Fibroblast of lung (primary cell): ENCODE data around the gene ATG10. TPM values are rescaled to one million over a fixed set of nuclear protein-coding genes. Genes with fewer than 3 reads are reported as not detected.

ENCODE experiments used
- DNase-seq, 2 donors: peaks; one replicate each; pipeline versions ENCODE4 v3.0.0 to v3.0.0-alpha.2; 2010; ENCODE audit warnings: low read depth in 2 of 2
- H2AFZ ChIP-seq: 2 replicates; pipeline ENCODE4 v1.5.1; 2012; ENCODE audit warnings: low read length, control low read depth, inconsistent platforms
- H3K27ac ChIP-seq: 2 replicates; pipeline ENCODE4 v1.5.1; 2011; ENCODE audit warnings: low read length, control low read depth; ENCODE audit not compliant: insufficient read depth
- H3K27me3 ChIP-seq: 2 replicates; pipeline ENCODE4 v1.5.1; 2011; ENCODE audit warnings: mild to moderate bottlenecking, low read length; ENCODE audit not compliant: control insufficient read depth, insufficient read depth
- H3K36me3 ChIP-seq: 2 replicates; pipeline ENCODE4 v1.5.1; 2011; ENCODE audit warnings: low read length; ENCODE audit not compliant: control insufficient read depth, insufficient read depth
- H3K4me1 ChIP-seq: 2 replicates; pipeline ENCODE4 v1.5.1; 2011; ENCODE audit warnings: low read length; ENCODE audit not compliant: control insufficient read depth, insufficient read depth; ENCODE audit errors: extremely low read depth
- H3K4me2 ChIP-seq: 2 replicates; pipeline ENCODE4 v1.5.1; 2011; ENCODE audit warnings: low read length, control low read depth; ENCODE audit not compliant: insufficient read depth; ENCODE audit errors: extremely low read depth
- H3K4me3 ChIP-seq, 4 experiments: fragments of 200-600 bp in 1 of 4; sonication (generic) in 1 of 4; replicated peaks in 1 of 4; 2 replicates each; pipeline ENCODE4 v1.5.1; 2011 to 2016; ENCODE audit warnings: low read length in 4 of 4, low read depth in 3 of 4, mild to moderate bottlenecking in 3 of 4, control low read depth in 2 of 4, inconsistent platforms in 1 of 4, mixed read lengths in 1 of 4; ENCODE audit not compliant: insufficient read depth in 1 of 4; ENCODE audit errors: control extremely low read depth in 1 of 4
- H3K79me2 ChIP-seq: 2 replicates; pipeline ENCODE4 v1.5.1; 2012; ENCODE audit warnings: mild to moderate bottlenecking, low read length, inconsistent platforms; ENCODE audit not compliant: control insufficient read depth, insufficient read depth
- H3K9ac ChIP-seq: 2 replicates; pipeline ENCODE4 v1.5.1; 2011; ENCODE audit warnings: mild to moderate bottlenecking, low read length, control low read depth; ENCODE audit not compliant: insufficient read depth
- H3K9me3 ChIP-seq: 2 replicates; pipeline ENCODE4 v1.5.1; 2012; ENCODE audit warnings: low read depth, low read length; ENCODE audit not compliant: control insufficient read depth, insufficient read depth
- H4K20me1 ChIP-seq: 2 replicates; pipeline ENCODE4 v1.5.1; 2011; ENCODE audit warnings: low read length; ENCODE audit not compliant: control insufficient read depth, insufficient read depth; ENCODE audit errors: extremely low read depth
- EZH2 ChIP-seq: IDR thresholded peaks from 2 replicates; pipeline ENCODE4 v1.5.1; 2012; ENCODE audit warnings: low read length, control low read depth, mild to moderate bottlenecking; ENCODE audit errors: missing control alignments
- polyA plus RNA-seq, 2 donors: library from polyadenylated mRNA; depleted of rRNA in 1 of 2; stranded (reverse) in 1 of 2; unstranded in 1 of 2; fragments of >200 nt; gene quantifications; 2 replicates each; pipeline ENCODE4 v1.2.1, GENCODE V29; 2011 to 2012; ENCODE audit warnings: missing spikeins in 1 of 2
- total RNA-seq: library from RNA; depleted of rRNA; stranded (reverse); fragments of >200 nt; gene quantifications from 2 replicates; pipeline ENCODE4 v1.2.1, GENCODE V29; 2014
- TF ChIP-seq, protein P1 (sequence below), 2 donors: IDR thresholded peaks in 1 of 2; conservative IDR thresholded peaks in 1 of 2; 1 replicate in 1 of 2; 2 replicates in 1 of 2; pipeline ENCODE4 v1.5.1; 2011 to 2012; ENCODE audit warnings: low read length in 2 of 2, control low read depth in 1 of 2, inconsistent platforms in 1 of 2, low read depth in 1 of 2, mild to moderate bottlenecking in 1 of 2

ATG10 gene
- total and polyA plus RNA-seq, 2 donors (not counting 1 experiment from before 2014, with no cell fraction given), result 2.5 to 8.8 TPM

- no peak overlapping the region for H3K9ac ChIP-seq
- no peak overlapping the region for H3K4me2 ChIP-seq
- H4K20me1 ChIP-seq, result no peaks in the 10 kb centered on the region
- no peaks in the 10 kb centered on the region for H3K9me3 ChIP-seq
- no peak overlapping the region for H3K4me3 ChIP-seq
- no peaks in the 10 kb centered on the region for H3K36me3 ChIP-seq
- DNase-seq, result no peak
- H3K27me3 ChIP-seq, result no peaks in the 10 kb centered on the region
- H3K79me2 ChIP-seq, result no peaks in the 10 kb centered on the region
- H2AFZ ChIP-seq, result no peak overlapping the region
- no peaks in the 10 kb centered on the region for H3K4me1 ChIP-seq
- TF ChIP-seq, protein P1, sequence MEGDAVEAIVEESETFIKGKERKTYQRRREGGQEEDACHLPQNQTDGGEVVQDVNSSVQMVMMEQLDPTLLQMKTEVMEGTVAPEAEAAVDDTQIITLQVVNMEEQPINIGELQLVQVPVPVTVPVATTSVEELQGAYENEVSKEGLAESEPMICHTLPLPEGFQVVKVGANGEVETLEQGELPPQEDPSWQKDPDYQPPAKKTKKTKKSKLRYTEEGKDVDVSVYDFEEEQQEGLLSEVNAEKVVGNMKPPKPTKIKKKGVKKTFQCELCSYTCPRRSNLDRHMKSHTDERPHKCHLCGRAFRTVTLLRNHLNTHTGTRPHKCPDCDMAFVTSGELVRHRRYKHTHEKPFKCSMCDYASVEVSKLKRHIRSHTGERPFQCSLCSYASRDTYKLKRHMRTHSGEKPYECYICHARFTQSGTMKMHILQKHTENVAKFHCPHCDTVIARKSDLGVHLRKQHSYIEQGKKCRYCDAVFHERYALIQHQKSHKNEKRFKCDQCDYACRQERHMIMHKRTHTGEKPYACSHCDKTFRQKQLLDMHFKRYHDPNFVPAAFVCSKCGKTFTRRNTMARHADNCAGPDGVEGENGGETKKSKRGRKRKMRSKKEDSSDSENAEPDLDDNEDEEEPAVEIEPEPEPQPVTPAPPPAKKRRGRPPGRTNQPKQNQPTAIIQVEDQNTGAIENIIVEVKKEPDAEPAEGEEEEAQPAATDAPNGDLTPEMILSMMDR (conservative IDR thresholded peaks at IDR 0.05 in 1 of 2, IDR thresholded peaks at IDR 0.05 in 1 of 2; ENCODE audit: low read depth in 1 of 2, low read length in 2 of 2), result no peak
- TF ChIP-seq EZH2, result no peak
- no peak overlapping the region for H3K27ac ChIP-seq
Measured at GRCh38 chr5:82285206-82285605, 313.4 kb downstream of the ATG10 start.

DNA sequence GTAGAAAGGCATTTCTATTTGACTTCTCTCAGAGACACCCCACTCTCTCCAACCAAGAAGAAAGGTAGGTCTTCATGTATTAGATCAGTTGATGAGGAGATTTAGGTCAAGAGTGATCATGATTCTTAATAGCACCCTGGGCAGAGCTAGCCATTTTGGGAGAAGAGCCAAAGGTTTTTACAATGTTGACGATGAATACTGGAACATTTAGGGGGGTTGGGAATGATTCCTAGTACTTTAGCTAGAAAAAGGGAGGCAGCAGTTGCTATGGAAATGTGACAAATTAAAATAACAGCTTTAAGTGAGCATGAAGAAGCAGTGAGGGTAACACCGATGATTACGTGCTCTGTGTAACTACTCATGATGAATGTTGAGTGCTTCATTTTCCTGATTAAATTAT is 315.8 kb downstream of the ATG10 start:
- H3K36me3 ChIP-seq, result no peaks in the 10 kb centered on the region
- no peaks in the 10 kb centered on the region for H3K27me3 ChIP-seq
- H3K9me3 ChIP-seq, result no peaks in the 10 kb centered on the region
- H2AFZ ChIP-seq, result no peak overlapping the region
- no peaks in the 10 kb centered on the region for H3K4me1 ChIP-seq
- no peak overlapping the region for H3K9ac ChIP-seq
- no peaks in the 10 kb centered on the region for H3K79me2 ChIP-seq
- no peak for DNase-seq
- H3K4me2 ChIP-seq, result no peak overlapping the region
- no peaks in the 10 kb centered on the region for H4K20me1 ChIP-seq
- H3K27ac ChIP-seq, result no peak overlapping the region
- H3K4me3 ChIP-seq, result no peak overlapping the region
- no peak for TF ChIP-seq EZH2
- TF ChIP-seq, protein P1 (conservative IDR thresholded peaks at IDR 0.05 in 1 of 2, IDR thresholded peaks at IDR 0.05 in 1 of 2; ENCODE audit: low read depth in 1 of 2, low read length in 2 of 2), result no peak

DNA sequence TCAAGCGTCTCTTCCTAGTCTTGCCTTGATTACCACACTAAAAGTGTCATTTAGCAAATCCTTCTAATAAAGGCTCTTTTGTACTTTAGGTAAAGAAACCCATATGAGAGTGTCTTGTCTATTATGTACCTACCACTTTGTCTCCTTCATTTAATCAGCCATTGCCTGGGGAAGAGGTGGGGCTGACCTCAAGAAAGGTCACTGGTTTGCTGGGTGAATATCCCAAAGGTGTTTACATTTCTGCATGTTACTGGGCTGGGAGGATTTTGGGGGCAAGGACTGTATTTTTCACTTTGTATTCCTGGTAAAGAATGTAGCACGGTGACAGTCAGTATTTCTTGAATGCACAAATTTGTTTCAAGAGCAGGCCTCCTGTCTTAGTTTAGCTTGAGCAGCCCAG is 318.2 kb downstream of the ATG10 start:
- Histone ChIP-seq H2AFZ (no peak overlapping the region), H4K20me1 (no peaks in the 10 kb centered on the region), H3K27me3 (no peaks in the 10 kb centered on the region), H3K4me3 (no peak overlapping the region), H3K9me3 (no peaks in the 10 kb centered on the region), H3K4me1 (no peaks in the 10 kb centered on the region), H3K9ac (no peak overlapping the region), H3K36me3 (no peaks in the 10 kb centered on the region), H3K4me2 (no peak overlapping the region), H3K27ac (no peak overlapping the region), H3K79me2 (no peaks in the 10 kb centered on the region)
- no peak for TF ChIP-seq EZH2
- TF ChIP-seq, protein P1 (conservative IDR thresholded peaks at IDR 0.05 in 1 of 2, IDR thresholded peaks at IDR 0.05 in 1 of 2; ENCODE audit: low read depth in 1 of 2, low read length in 2 of 2), result no peak
- no peak for DNase-seq
